K562 (cell line): ENCODE data around the gene DYNC1I2. TPM values are rescaled to one million over a fixed set of nuclear protein-coding genes. Genes with fewer than 3 reads are reported as not detected.

Experiments used
- ATAC-seq: fragments of 200-7000 bp; cut with Tn5 transposase; 3 replicates; pipeline ENCODE4 v1.9.1; 2020; ENCODE audit warnings: moderate library complexity
- BruUV-seq: library from RNA; stranded (reverse); fragments of 400-500 nt; replicated peaks from 2 replicates; lab custom pipeline; 2021; lab: Mats Ljungman, UMichigan
- CTCF ChIA-PET: fragments of 300-600 bp; formaldehyde crosslinking; extraction: SDS; loops from one replicate; lab custom pipeline; 2021; ENCODE audit warnings: low intra/inter-chr PET ratio; lab: Yijun Ruan, JAX
- POLR2A ChIA-PET: fragments of 300-600, 350-650 bp; sonication (Branson Sonifier 250); formaldehyde crosslinking; extraction: SDS; loops from one replicate; lab custom pipeline; 2021; ENCODE audit warnings: antibody characterized with exemption, inconsistent platforms; lab: Yijun Ruan, JAX
- DNase-seq, 4 experiments: peaks; one replicate each; pipeline versions ENCODE4 v3.0.0 to v3.0.0-alpha.2; 2011 to 2018; ENCODE audit warnings: low spot score in 3 of 4, mixed read lengths in 3 of 4; ENCODE audit errors: extremely low read depth in 1 of 4
- FAIRE-seq: peaks from 2 replicates; lab custom pipeline; 2011; peaks lifted over from hg19 to GRCh38; lab: Jason Lieb, UNC
- H2AFZ ChIP-seq: 2 replicates; pipeline ENCODE4 v1.6.0; 2011; ENCODE audit warnings: low read depth, low read length, control low read depth, inconsistent platforms
- H3K27ac ChIP-seq: fragments of 200-600 bp; 3 replicates; pipeline ENCODE4 v1.8.0; 2011; ENCODE audit warnings: low read depth, mild to moderate bottlenecking, control low read depth, inconsistent platforms, low read length, moderate library complexity, mixed read lengths; ENCODE audit errors: extremely low read depth
- H3K27me3 ChIP-seq, 2 experiments: fragments of 300-600 bp in 1 of 2; 2 replicates in 1 of 2; 3 replicates in 1 of 2; pipeline versions ENCODE4 v1.6.0 to v1.8.0; 2011; ENCODE audit warnings: inconsistent platforms in 2 of 2, low read length in 2 of 2, mild to moderate bottlenecking in 1 of 2, mixed read lengths in 1 of 2, moderate library complexity in 1 of 2; ENCODE audit not compliant: control insufficient read depth in 2 of 2, insufficient read depth in 2 of 2
- H3K36me3 ChIP-seq: fragments of 300-600 bp; 3 replicates; pipeline ENCODE4 v1.8.0; 2011; ENCODE audit warnings: mild to moderate bottlenecking, low read length, inconsistent platforms; ENCODE audit not compliant: control insufficient read depth, insufficient read depth
- H3K4me1 ChIP-seq, 2 experiments: fragments of 200-600 bp in 1 of 2; replicated peaks in 1 of 2; 2 replicates in 1 of 2; 3 replicates in 1 of 2; pipeline versions ENCODE4 v1.5.1 to v1.8.0; 2011; ENCODE audit warnings: inconsistent platforms in 2 of 2, low read length in 2 of 2, mild to moderate bottlenecking in 1 of 2, mixed read lengths in 1 of 2, moderate library complexity in 1 of 2; ENCODE audit not compliant: control insufficient read depth in 2 of 2, insufficient read depth in 2 of 2
- H3K4me2 ChIP-seq: 2 replicates; pipeline ENCODE4 v1.6.1; 2011; ENCODE audit warnings: low read length, control low read depth, inconsistent platforms, mixed read lengths; ENCODE audit not compliant: insufficient read depth
- H3K4me3 ChIP-seq: fragments of 200-600 bp; sonication (generic), shearing (Covaris generic); 2 replicates; pipeline ENCODE4 v1.5.1; 2016; ENCODE audit warnings: control low read depth, inconsistent platforms
- H3K79me2 ChIP-seq: fragments of 200-600 bp; 3 replicates; pipeline ENCODE4 v1.8.0; 2011; ENCODE audit warnings: low read length, inconsistent platforms; ENCODE audit not compliant: control insufficient read depth, insufficient read depth
- H3K9ac ChIP-seq, 2 experiments: 2 replicates each; pipeline versions ENCODE4 v1.6.0 to v1.6.1; 2011; ENCODE audit warnings: low read depth in 2 of 2, low read length in 2 of 2, control low read depth in 1 of 2, inconsistent platforms in 1 of 2, mild to moderate bottlenecking in 1 of 2, mixed read lengths in 1 of 2; ENCODE audit not compliant: insufficient read depth in 1 of 2
- H3K9me1 ChIP-seq: one replicate; pipeline ENCODE4 v1.6.0; 2011; ENCODE audit warnings: inconsistent platforms, mild to moderate bottlenecking, low read length, moderate library complexity; ENCODE audit not compliant: control insufficient read depth, insufficient read depth
- H3K9me3 ChIP-seq: replicated peaks from 2 replicates; pipeline ENCODE4 v1.5.1; 2011; ENCODE audit warnings: low read depth, low read length, inconsistent platforms; ENCODE audit not compliant: control insufficient read depth, insufficient read depth
- H4K20me1 ChIP-seq: replicated peaks from 2 replicates; pipeline ENCODE4 v1.6.1; 2011; ENCODE audit warnings: low read length, inconsistent platforms, mixed read lengths; ENCODE audit not compliant: control insufficient read depth, insufficient read depth
- CTCFL ChIP-seq: IDR thresholded peaks from 2 replicates; pipeline ENCODE4 v1.6.1; 2011; ENCODE audit warnings: borderline replicate concordance, low read depth, mild to moderate bottlenecking, moderate library complexity, low read length; ENCODE audit not compliant: insufficient read depth, poor library complexity, severe bottlenecking
- GTF2A2 ChIP-seq: IDR thresholded peaks from 2 replicates; pipeline ENCODE4 v1.6.1; 2016; ENCODE audit warnings: mild to moderate bottlenecking, missing genetic modification characterization, missing compliant biosample characterization
- ILF3 ChIP-seq: fragments of 450-650 bp; IDR thresholded peaks from 2 replicates; pipeline ENCODE4 v1.6.1; 2018; ENCODE audit warnings: antibody characterized with exemption, mild to moderate bottlenecking, moderate library complexity, borderline replicate concordance
- MECOM ChIP-seq: fragments of 250-450 bp; sonication (Bioruptor Pico); IDR thresholded peaks from 2 replicates; pipeline ENCODE4 v1.8.0; 2022; ENCODE audit warnings: inconsistent platforms
- MED1 ChIP-seq: sonication (generic); formaldehyde crosslinking; IDR thresholded peaks from 2 replicates; pipeline ENCODE4 v1.8.1; 2023; ENCODE audit warnings: missing genetic modification reagents, borderline replicate concordance
- MLLT1 ChIP-seq, 2 experiments: fragments of 450-650 bp; IDR thresholded peaks; 2 replicates each; pipeline ENCODE4 v1.6.1; 2016
- MYBL2 ChIP-seq, 2 experiments: fragments of 450-650 bp in 1 of 2; sonication (generic) in 1 of 2; formaldehyde crosslinking in 1 of 2; IDR thresholded peaks; 2 replicates each; pipeline versions ENCODE4 v1.6.1 to v1.8.1; 2017 to 2022; ENCODE audit warnings: borderline replicate concordance in 1 of 2, inconsistent platforms in 1 of 2, low read depth in 1 of 2, mild to moderate bottlenecking in 1 of 2, missing genetic modification reagents in 1 of 2, moderate library complexity in 1 of 2
- MYC ChIP-seq, 2 experiments: fragments of 250-450 bp in 1 of 2; sonication (Bioruptor Pico) in 1 of 2; IDR thresholded peaks; 2 replicates each; pipeline versions ENCODE4 v1.5.1 to v1.6.1; 2012 to 2021; ENCODE audit warnings: low read depth in 2 of 2, borderline replicate concordance in 1 of 2, improper control_type of control experiment in 1 of 2, low read length in 1 of 2, mild to moderate bottlenecking in 1 of 2, moderate library complexity in 1 of 2
- NUFIP1 ChIP-seq: fragments of 450-650 bp; IDR thresholded peaks from 2 replicates; pipeline ENCODE4 v1.6.1; 2018; ENCODE audit not compliant: partially characterized antibody
- PRPF4 ChIP-seq: fragments of 200-400 bp; formaldehyde crosslinking; IDR thresholded peaks from one replicate; pipeline ENCODE4 v1.6.1; 2017; ENCODE audit warnings: low read length, low read depth, mild to moderate bottlenecking; ENCODE audit not compliant: insufficient read depth, poor library complexity, severe bottlenecking
- RFX7 ChIP-seq: fragments of 250-450 bp; sonication (Bioruptor Pico); IDR thresholded peaks from 2 replicates; pipeline ENCODE4 v1.5.1; 2021; ENCODE audit warnings: mild to moderate bottlenecking
- TAL1 ChIP-seq: fragments of 450-650 bp; IDR thresholded peaks from 2 replicates; pipeline ENCODE4 v1.6.1; 2016; ENCODE audit warnings: mild to moderate bottlenecking
- TARDBP ChIP-seq: fragments of 450-650 bp; IDR thresholded peaks from 2 replicates; pipeline ENCODE4 v1.6.1; 2016
- TCF3 ChIP-seq: sonication (generic); formaldehyde crosslinking; IDR thresholded peaks from 2 replicates; pipeline ENCODE4 v1.4.0; 2020; ENCODE audit warnings: mild to moderate bottlenecking, missing genetic modification reagents
- TFE3 ChIP-seq: fragments of 450-650 bp; formaldehyde crosslinking; IDR thresholded peaks from 2 replicates; pipeline ENCODE4 v1.4.0; 2020; ENCODE audit warnings: mild to moderate bottlenecking, mixed read lengths
- TRIM24 ChIP-seq, 2 experiments: fragments of 450-650 bp; IDR thresholded peaks; 2 replicates each; pipeline ENCODE4 v1.6.1; 2016
- ZFP30 ChIP-seq: fragments of 250-450 bp; sonication (Bioruptor Pico); IDR thresholded peaks from 2 replicates; pipeline ENCODE4 v1.8.0; 2022; ENCODE audit warnings: moderate library complexity, mild to moderate bottlenecking, inconsistent platforms, borderline replicate concordance
- ZNF217 ChIP-seq: sonication (generic); formaldehyde crosslinking; IDR thresholded peaks from 2 replicates; pipeline ENCODE4 v1.8.0; 2022; ENCODE audit warnings: mild to moderate bottlenecking, missing genetic modification reagents
- ZNF707 ChIP-seq: fragments of 250-450 bp; sonication (Bioruptor Pico); conservative IDR thresholded peaks from 2 replicates; pipeline ENCODE4 v1.8.0; 2022; ENCODE audit warnings: inconsistent platforms, mild to moderate bottlenecking, moderate library complexity
- WGBS: fragments of 100-300 bp; shearing (Covaris generic); methylation state at CpG from one replicate; pipeline ENCODE4 v1.1.6; 2016; ENCODE audit warnings: low coverage, mixed read lengths; ENCODE audit not compliant: insufficient coverage; ENCODE audit errors: missing lambda C conversion rate; 5-methylcytosine and 5-hydroxymethylcytosine counted together
- in situ Hi-C: fragments of 300-500 bp; cut with MboI; formaldehyde crosslinking; loops from 4 replicates; pipeline ENCODE4 v1.15.0; 2018; ENCODE audit warnings: inconsistent platforms, mixed read lengths
- intact Hi-C: fragments of 100-400 bp; cut with micrococcal nuclease; formaldehyde crosslinking; loops from 2 replicates; pipeline ENCODE4 v1.14.2; 2022
- polyA plus RNA-seq, 8 experiments: library from polyadenylated mRNA; depleted of rRNA in 4 of 8; stranded (reverse) in 5 of 8; unstranded in 3 of 8; fragments of >200 nt; fragmentation: Nextera tagmentation in 2 of 8; fragmentation: Illumina TruSeq in 1 of 8; extraction: Ambion mirVana in 2 of 8; extraction: Trizol in 1 of 8; gene quantifications; 2 replicates each; pipeline versions ENCODE4 v1.2.1 to v1.2.3, GENCODE V29; 2011 to 2014; ENCODE audit warnings: inconsistent platforms in 1 of 8, missing spikeins in 1 of 8
- total RNA-seq, 7 experiments: library from RNA; depleted of rRNA in 6 of 7; stranded (reverse); fragments of >200 nt in 6 of 7; fragmentation: Illumina TruSeq in 2 of 7; extraction: Trizol in 2 of 7; gene quantifications; 2 replicates each; pipeline versions ENCODE4 v1.2.1 to v1.2.3, GENCODE V29; 2011 to 2021; ENCODE audit warnings: low replicate concordance in 1 of 7

DYNC1I2 gene
- total and polyA plus RNA-seq, 9 of the 15 experiments (the other 6 are each of a cell fraction or from before 2014, with no cell fraction given) = 59.1 to 204 (median 100) TPM

GRCh38 chr2:171673905-171674304, 13.4 kb upstream of the DYNC1I2 start:
- FAIRE-seq = no peak
- TF ChIP-seq ZNF217 (CRISPR knock-in tag) (no peak), MECOM (CRISPR knock-in tag) (no peak), ZNF707 (CRISPR knock-in tag) (no peak), GTF2A2 (tag) (no peak), TFE3 (CRISPR knock-in tag) (no peak), TAL1 (peak; percentile 56), CTCFL (no peak), MED1 (CRISPR knock-in tag) (no peak), MYBL2 (IDR thresholded peaks at IDR 0.05; ENCODE audit: low read depth) (no peak), MYBL2 (CRISPR knock-in tag; IDR thresholded peaks at IDR 0.05; ENCODE audit: borderline replicate concordance) (no peak), NUFIP1 (no peak), RFX7 (CRISPR knock-in tag) (no peak), PRPF4 (no peak), TRIM24 (IDR thresholded peaks at IDR 0.05) (peak in 1 of 2 experiments; percentile 57; a peak in 1 of 4 replicates), MYC (IDR thresholded peaks at IDR 0.05; ENCODE audit: low read depth, low read length) (no peak), MYC (CRISPR knock-in tag; IDR thresholded peaks at IDR 0.05; ENCODE audit: borderline replicate concordance, low read depth) (no peak), MLLT1 (IDR thresholded peaks at IDR 0.05) (no peak), ZFP30 (CRISPR knock-in tag) (no peak), ILF3 (no peak), TCF3 (CRISPR knock-in tag) (no peak), TARDBP (no peak)

More at GRCh38 chr2:171673905-171674304, 13.4 kb upstream of the DYNC1I2 start:
- Histone ChIP-seq H4K20me1 (no peaks in the 10 kb centered on the region), H2AFZ (no peak overlapping the region), H3K4me2 (no peak overlapping the region), H3K4me1 (no peaks in the 10 kb centered on the region), H3K9me3 (no peaks in the 10 kb centered on the region), H3K36me3 (no peaks in the 10 kb centered on the region), H3K9ac (no peak overlapping the region), H3K27ac (no peak overlapping the region), H3K9me1 (no peaks in the 10 kb centered on the region), H3K79me2 (no peaks in the 10 kb centered on the region), H3K4me3 (no peak overlapping the region), H3K27me3 (peaks cover 10 to 21% of the 10 kb centered on the region in 2 experiments; a peak in 4 of 5 replicates)
- WGBS = 0% methylated on average over 1 of the region's 1 CpG
- DNase-seq (no peak), ATAC-seq (no peak)
- CTCF ChIA-PET = no interaction called here
- in situ Hi-C loops (no loop called here), intact Hi-C loops (no loop called here)
- POLR2A ChIA-PET = interaction anchor here (0.7 kb wide), 1 partner anchor 107 kb away, joined by 3 read pairs; no protein-coding TSS in a partner anchor
- no TSS peak for BruUV-seq
